Measurements from ENCODE around the gene CPB1.

The CPB1 gene

DNA sequence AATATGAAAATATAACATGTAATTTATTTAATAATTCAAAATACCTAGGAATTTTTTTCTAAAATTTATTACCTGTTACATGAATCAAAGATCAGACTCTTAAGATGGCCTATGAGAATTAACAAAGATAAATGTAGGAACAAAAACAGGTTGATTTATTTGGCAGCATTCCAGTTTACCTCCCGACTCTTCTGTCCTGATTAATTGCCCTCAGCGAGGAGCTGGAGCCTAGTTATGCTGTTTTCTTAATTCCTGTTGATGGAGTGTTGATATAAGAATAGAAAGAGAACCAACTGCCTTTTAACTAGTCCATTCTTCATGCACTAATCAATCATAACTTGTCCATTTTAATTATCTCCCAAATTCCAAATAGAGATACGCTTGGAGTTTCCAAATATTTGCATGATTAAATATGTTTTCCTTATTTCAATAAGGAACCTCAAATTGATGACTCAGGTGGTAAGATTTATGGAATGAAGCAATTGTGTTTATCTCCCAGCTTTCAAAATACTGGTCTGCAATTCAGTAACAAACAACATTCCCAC, 10.6 kb upstream of the CPB1 start:
- TF ChIP-seq GATA3 (IDR thresholded peaks at IDR 0.05; ENCODE audit: low read depth, low read length) (no peak; the same call in 1 of the 2 replicates), GATA2 (IDR thresholded peaks at IDR 0.05; ENCODE audit: low read depth, low read length) (no peak)

GRCh38 chr3:148820361-148821245, 7.0 kb upstream of the CPB1 start:
- TF ChIP-seq GATA2 (IDR thresholded peaks at IDR 0.05; ENCODE audit: low read depth, low read length) (no peak), GATA3 (IDR thresholded peaks at IDR 0.05; ENCODE audit: low read depth, low read length) (no peak)

GRCh38 chr3:148823026-148823425, 4.6 kb upstream of the CPB1 start:
- TF ChIP-seq GATA3 (IDR thresholded peaks at IDR 0.05; ENCODE audit: low read depth, low read length) (no peak), GATA2 (IDR thresholded peaks at IDR 0.05; ENCODE audit: low read depth, low read length) (no peak)

DNA sequence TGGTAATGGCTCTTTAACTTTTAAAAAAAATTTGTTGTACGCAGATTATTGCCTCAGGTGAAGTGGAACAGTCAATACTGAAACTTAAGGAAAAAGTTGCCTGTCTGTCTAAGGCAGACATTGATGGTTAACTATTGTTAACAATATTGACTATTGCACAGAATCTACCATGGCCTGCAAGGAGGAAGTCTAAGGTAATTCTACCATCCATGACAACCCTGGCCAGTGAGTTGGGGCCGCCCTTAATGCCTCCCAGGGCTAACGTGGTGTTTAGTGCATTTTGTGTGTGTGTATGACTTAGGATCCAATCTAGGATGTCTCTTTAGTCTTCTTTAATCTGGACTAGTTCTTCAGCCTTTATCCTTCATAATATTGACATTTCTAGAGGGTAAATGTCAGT, 2.1 kb upstream of the CPB1 start:
- TF ChIP-seq GATA3 (IDR thresholded peaks at IDR 0.05; ENCODE audit: low read depth, low read length) (no peak), GATA2 (IDR thresholded peaks at IDR 0.05; ENCODE audit: low read depth, low read length) (no peak)

GRCh38 chr3:148828136-148828690, 602 bp downstream of the CPB1 start:
- no peak for TF ChIP-seq GATA2 (IDR thresholded peaks at IDR 0.05; ENCODE audit: low read depth, low read length)
- TF ChIP-seq GATA3 (IDR thresholded peaks at IDR 0.05; ENCODE audit: low read depth, low read length), result no peak

DNA sequence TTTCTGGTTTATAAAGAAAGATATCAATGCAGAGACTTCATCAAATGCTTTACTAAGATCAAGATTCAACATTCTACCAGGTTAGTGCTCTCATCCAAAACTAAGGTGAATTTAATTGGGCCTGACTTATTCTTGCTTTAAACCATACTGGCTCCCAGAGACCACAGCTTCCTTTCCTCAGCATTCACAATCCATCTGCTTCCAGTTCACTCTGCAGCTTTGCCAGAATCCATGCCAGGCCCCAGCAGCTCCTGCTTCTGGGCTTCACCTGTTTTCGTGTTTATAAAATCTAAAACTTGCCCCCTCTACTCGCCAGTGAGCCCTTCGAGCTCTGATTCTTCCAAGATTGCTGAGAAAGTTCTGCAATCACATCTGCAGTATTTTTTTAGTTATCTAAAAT, 2.3 kb downstream of the CPB1 start:
- TF ChIP-seq GATA2 (IDR thresholded peaks at IDR 0.05; ENCODE audit: low read depth, low read length), result no peak
- TF ChIP-seq GATA3 (IDR thresholded peaks at IDR 0.05; ENCODE audit: low read depth, low read length), result no peak

DNA sequence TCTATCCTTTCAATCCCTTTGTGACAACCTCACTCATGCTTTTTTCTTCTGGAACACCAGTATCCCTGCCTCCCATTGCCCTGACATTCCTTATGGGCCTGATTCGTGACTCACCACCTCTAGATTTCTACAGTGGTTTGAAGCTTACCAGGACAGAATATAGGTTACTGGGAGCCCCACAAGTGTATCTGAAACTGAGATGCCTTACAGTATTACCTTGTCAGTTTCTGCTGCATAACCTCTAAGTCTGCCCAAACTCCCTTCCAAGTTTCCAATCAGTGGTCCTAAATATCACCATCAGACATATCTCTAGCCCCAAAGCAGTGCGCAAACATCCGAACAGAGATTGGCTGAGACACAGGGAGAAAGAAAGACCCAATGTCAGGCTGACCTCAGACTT, 5.6 kb downstream of the CPB1 start:
- TF ChIP-seq GATA3 (IDR thresholded peaks at IDR 0.05; ENCODE audit: low read depth, low read length) (no peak), GATA2 (IDR thresholded peaks at IDR 0.05; ENCODE audit: low read depth, low read length) (no peak)

DNA sequence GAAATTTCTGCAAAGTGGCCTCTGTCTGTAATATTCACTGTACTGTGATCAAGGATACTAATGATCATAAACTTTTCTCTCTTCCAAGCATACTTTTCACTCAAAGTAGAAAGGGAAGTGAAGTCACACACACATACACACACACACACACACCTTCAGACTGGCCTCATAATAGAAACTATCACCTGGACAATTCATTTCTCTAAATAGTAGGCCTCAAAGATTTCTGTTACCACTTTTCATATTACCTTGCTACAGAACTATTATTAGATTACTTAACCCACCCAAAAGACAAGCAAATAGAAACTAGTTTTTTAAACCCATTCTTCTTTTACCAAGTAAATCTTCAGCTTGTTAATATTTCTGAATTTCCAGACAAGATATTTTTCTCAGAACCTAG, 12.2 kb downstream of the CPB1 start:
- no peak for TF ChIP-seq GATA3 (IDR thresholded peaks at IDR 0.05; ENCODE audit: low read depth, low read length)
- TF ChIP-seq GATA2 (IDR thresholded peaks at IDR 0.05; ENCODE audit: low read depth, low read length), result no peak

GRCh38 chr3:148840451-148840850, 12.8 kb downstream of the CPB1 start:
- TF ChIP-seq GATA3 (IDR thresholded peaks at IDR 0.05; ENCODE audit: low read depth, low read length) (no peak), GATA2 (IDR thresholded peaks at IDR 0.05; ENCODE audit: low read depth, low read length) (no peak)

GRCh38 chr3:148845756-148846395, 18.3 kb downstream of the CPB1 start:
- TF ChIP-seq GATA2 (IDR thresholded peaks at IDR 0.05; ENCODE audit: low read depth, low read length) (no peak), GATA3 (IDR thresholded peaks at IDR 0.05; ENCODE audit: low read depth, low read length) (no peak)

DNA sequence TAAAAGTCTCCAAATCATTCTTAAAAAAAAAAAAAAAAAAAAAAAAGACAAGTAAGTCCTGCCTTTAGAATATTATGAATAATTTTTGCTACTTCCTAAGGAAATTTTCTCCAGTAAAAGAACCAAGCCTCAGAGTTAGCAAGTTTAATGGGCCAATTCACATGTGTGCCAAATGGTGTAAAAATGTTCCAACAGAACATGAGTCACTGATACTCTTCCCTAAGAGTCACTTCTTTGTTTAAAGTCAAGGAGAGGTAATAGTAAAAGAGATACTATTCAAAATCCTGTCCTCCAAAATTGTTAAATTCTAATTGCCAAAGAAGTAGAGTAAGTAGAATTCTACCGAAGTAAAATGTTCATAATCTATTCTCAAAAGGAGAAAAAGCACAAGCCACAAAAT, 19.7 kb downstream of the CPB1 start:
- TF ChIP-seq GATA2 (IDR thresholded peaks at IDR 0.05; ENCODE audit: low read depth, low read length), result no peak
- TF ChIP-seq GATA3 (IDR thresholded peaks at IDR 0.05; ENCODE audit: low read depth, low read length), result no peak

GRCh38 chr3:148848410-148848809, 20.8 kb downstream of the CPB1 start:
- TF ChIP-seq GATA2 (IDR thresholded peaks at IDR 0.05; ENCODE audit: low read depth, low read length) (no peak), GATA3 (IDR thresholded peaks at IDR 0.05; ENCODE audit: low read depth, low read length) (no peak)

- TF ChIP-seq GATA3 (IDR thresholded peaks at IDR 0.05; ENCODE audit: low read depth, low read length) (no peak), GATA2 (IDR thresholded peaks at IDR 0.05; ENCODE audit: low read depth, low read length) (no peak)
Measured at GRCh38 chr3:148852271-148852992, 24.8 kb downstream of the CPB1 start.

DNA sequence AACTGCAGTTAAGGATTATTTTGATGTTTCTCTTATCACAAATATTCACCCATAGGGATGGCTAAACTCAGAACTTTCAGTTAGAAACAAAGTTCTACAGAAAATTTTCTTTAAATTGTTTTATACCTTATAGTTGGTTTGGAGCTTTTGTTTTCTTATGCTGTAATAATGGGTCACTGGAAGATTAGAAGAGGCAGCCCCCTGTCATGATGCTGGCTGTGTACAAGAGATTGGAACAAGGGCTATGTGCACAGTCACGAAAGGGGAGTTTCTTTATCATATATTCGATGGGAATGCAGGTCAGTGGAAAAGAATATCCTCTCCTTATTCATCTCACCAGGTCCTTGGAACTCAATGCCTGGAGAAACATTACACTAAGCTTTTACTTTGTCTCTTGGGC, 25.5 kb downstream of the CPB1 start:
- TF ChIP-seq GATA2 (IDR thresholded peaks at IDR 0.05; ENCODE audit: low read depth, low read length) (no peak), GATA3 (IDR thresholded peaks at IDR 0.05; ENCODE audit: low read depth, low read length) (no peak)
